BJ (cell line): Measurements from ENCODE around the gene ASAP2. TPM values are rescaled to one million over a fixed set of nuclear protein-coding genes. Genes with fewer than 3 reads are reported as not detected.

Source experiments
- CTCF ChIA-PET: fragments of 350-600 bp; formaldehyde crosslinking; extraction: SDS; loops from one replicate; lab custom pipeline; 2021; ENCODE audit warnings: antibody characterized with exemption, inconsistent platforms; lab: Yijun Ruan, JAX
- POLR2A ChIA-PET: fragments of 300-600 bp; sonication (Branson Sonifier 250); formaldehyde crosslinking; extraction: SDS; loops from one replicate; lab custom pipeline; 2021; ENCODE audit warnings: antibody characterized with exemption; lab: Charles Lee
- DNase-seq: peaks from one replicate; pipeline ENCODE4 v3.0.0-alpha.2; 2011; ENCODE audit warnings: low read depth
- H3K27me3 ChIP-seq: 2 replicates; pipeline ENCODE4 v1.6.0; 2011; ENCODE audit warnings: low read length; ENCODE audit not compliant: control insufficient read depth, insufficient read depth
- H3K36me3 ChIP-seq: 2 replicates; pipeline ENCODE4 v1.5.1; 2011; ENCODE audit warnings: low read length; ENCODE audit not compliant: control insufficient read depth, insufficient read depth
- H3K4me3 ChIP-seq: 2 replicates; pipeline ENCODE4 v1.5.1; 2011; ENCODE audit warnings: low read depth, mild to moderate bottlenecking, control low read depth, low read length
- polyA plus RNA-seq: library from polyadenylated mRNA; depleted of rRNA; stranded (reverse); fragments of >200 nt; gene quantifications from 2 replicates; pipeline ENCODE4 v1.2.3, GENCODE V29; 2011
- TF ChIP-seq, protein P1 (sequence below): IDR thresholded peaks from 2 replicates; pipeline ENCODE4 v1.5.1; 2011; ENCODE audit warnings: low read depth, mild to moderate bottlenecking, control low read depth, inconsistent platforms, low read length, moderate library complexity; ENCODE audit not compliant: insufficient read depth

ASAP2 gene
- polyA plus RNA-seq, 1 experiment: 14.1 TPM

GRCh38 chr2:9291331-9291730, 84.7 kb downstream of the ASAP2 start:
- DNase-seq: no peak
- TF ChIP-seq, protein P1, sequence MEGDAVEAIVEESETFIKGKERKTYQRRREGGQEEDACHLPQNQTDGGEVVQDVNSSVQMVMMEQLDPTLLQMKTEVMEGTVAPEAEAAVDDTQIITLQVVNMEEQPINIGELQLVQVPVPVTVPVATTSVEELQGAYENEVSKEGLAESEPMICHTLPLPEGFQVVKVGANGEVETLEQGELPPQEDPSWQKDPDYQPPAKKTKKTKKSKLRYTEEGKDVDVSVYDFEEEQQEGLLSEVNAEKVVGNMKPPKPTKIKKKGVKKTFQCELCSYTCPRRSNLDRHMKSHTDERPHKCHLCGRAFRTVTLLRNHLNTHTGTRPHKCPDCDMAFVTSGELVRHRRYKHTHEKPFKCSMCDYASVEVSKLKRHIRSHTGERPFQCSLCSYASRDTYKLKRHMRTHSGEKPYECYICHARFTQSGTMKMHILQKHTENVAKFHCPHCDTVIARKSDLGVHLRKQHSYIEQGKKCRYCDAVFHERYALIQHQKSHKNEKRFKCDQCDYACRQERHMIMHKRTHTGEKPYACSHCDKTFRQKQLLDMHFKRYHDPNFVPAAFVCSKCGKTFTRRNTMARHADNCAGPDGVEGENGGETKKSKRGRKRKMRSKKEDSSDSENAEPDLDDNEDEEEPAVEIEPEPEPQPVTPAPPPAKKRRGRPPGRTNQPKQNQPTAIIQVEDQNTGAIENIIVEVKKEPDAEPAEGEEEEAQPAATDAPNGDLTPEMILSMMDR: no peak
- 0 out of 2 replicates have a peak, but pooled peaks cover 1% of the 10 kb centered on the region for H3K36me3 ChIP-seq
- no peaks in the 10 kb centered on the region for H3K27me3 ChIP-seq
- CTCF ChIA-PET: no interaction called here
- H3K4me3 ChIP-seq: no peak overlapping the region
- POLR2A ChIA-PET: no interaction called here

GRCh38 chr2:9291866-9292265, 85.3 kb downstream of the ASAP2 start:
- CTCF ChIA-PET: interaction anchor here (0.5 kb wide), 1 partner anchor 55 kb away, joined by 3 read pairs; no protein-coding TSS in a partner anchor
- no peak for DNase-seq
- no peaks in the 10 kb centered on the region for H3K27me3 ChIP-seq
- H3K4me3 ChIP-seq: no peak overlapping the region
- TF ChIP-seq, protein P1: no peak
- POLR2A ChIA-PET: no interaction called here
- 0 out of 2 replicates have a peak, but pooled peaks cover 1% of the 10 kb centered on the region for H3K36me3 ChIP-seq

- DNase-seq: no peak
- TF ChIP-seq, protein P1: no peak
- Histone ChIP-seq H3K4me3 (no peak overlapping the region), H3K27me3 (no peaks in the 10 kb centered on the region), H3K36me3 (0 out of 2 replicates have a peak, but pooled peaks cover 1% of the 10 kb centered on the region)
- POLR2A ChIA-PET: no interaction called here
- CTCF ChIA-PET: interaction anchor here (0.5 kb wide), 1 partner anchor 54 kb away, joined by 3 read pairs; no protein-coding TSS in a partner anchor
Measured at GRCh38 chr2:9292426-9292825, 85.8 kb downstream of the ASAP2 start.

- DNase-seq: no peak
- CTCF ChIA-PET: no interaction called here
- Histone ChIP-seq H3K4me3 (no peak overlapping the region), H3K36me3 (peaks cover 1% of the 10 kb centered on the region; the same call in 1 of the 2 replicates), H3K27me3 (no peaks in the 10 kb centered on the region)
- TF ChIP-seq, protein P1: no peak
- POLR2A ChIA-PET: no interaction called here
Measured at GRCh38 chr2:9294764-9295163, 88.2 kb downstream of the ASAP2 start.

GRCh38 chr2:9296559-9296958, 89.9 kb downstream of the ASAP2 start:
- CTCF ChIA-PET: no interaction called here
- POLR2A ChIA-PET: no interaction called here
- TF ChIP-seq, protein P1: no peak
- no peaks in the 10 kb centered on the region for H3K27me3 ChIP-seq
- no peak overlapping the region for H3K4me3 ChIP-seq
- no peaks in the 10 kb centered on the region; the same call in none of the 2 replicates for H3K36me3 ChIP-seq
- DNase-seq: no peak
